ENCODE measurements around the gene GDI2.

GDI2 gene

GRCh38 chr10:5809527-5810154 is 3.6 kb downstream of the GDI2 start:
- TF ChIP-seq TAF1 (IDR thresholded peaks at IDR 0.05; ENCODE audit: borderline replicate concordance, insufficient read depth, low read length): no peak
- no peak for TF ChIP-seq POLR2AphosphoS5 (IDR thresholded peaks at IDR 0.05; ENCODE audit: low read depth, low read length)
- TF ChIP-seq FOXP2 (optimal IDR thresholded peaks at IDR 0.05; ENCODE audit: borderline replicate concordance, extremely low read depth, extremely low read length, insufficient read depth): no peak
- no peak for TF ChIP-seq REST (IDR thresholded peaks at IDR 0.05; ENCODE audit: insufficient read depth in 1 of 2, low read depth in 2 of 2, low read length in 2 of 2)
- no peak for TF ChIP-seq SIN3A (IDR thresholded peaks at IDR 0.05; ENCODE audit: borderline replicate concordance, insufficient read depth, low read length)

- TF ChIP-seq POLR2AphosphoS5 (IDR thresholded peaks at IDR 0.05; ENCODE audit: low read depth, low read length) (no peak), REST (IDR thresholded peaks at IDR 0.05; ENCODE audit: insufficient read depth in 1 of 2, low read depth in 2 of 2, low read length in 2 of 2) (no peak), FOXP2 (optimal IDR thresholded peaks at IDR 0.05; ENCODE audit: borderline replicate concordance, extremely low read depth, extremely low read length, insufficient read depth) (no peak), SIN3A (IDR thresholded peaks at IDR 0.05; ENCODE audit: borderline replicate concordance, insufficient read depth, low read length) (no peak), TAF1 (IDR thresholded peaks at IDR 0.05; ENCODE audit: borderline replicate concordance, insufficient read depth, low read length) (no peak)
Measured at GRCh38 chr10:5806745-5807144, 6.5 kb downstream of the GDI2 start.

- TF ChIP-seq REST (IDR thresholded peaks at IDR 0.05; ENCODE audit: insufficient read depth in 1 of 2, low read depth in 2 of 2, low read length in 2 of 2) (no peak), POLR2AphosphoS5 (IDR thresholded peaks at IDR 0.05; ENCODE audit: low read depth, low read length) (no peak), TAF1 (IDR thresholded peaks at IDR 0.05; ENCODE audit: borderline replicate concordance, insufficient read depth, low read length) (no peak)
Measured at GRCh38 chr10:5805711-5806110, 7.5 kb downstream of the GDI2 start.

- TF ChIP-seq POLR2AphosphoS5 (IDR thresholded peaks at IDR 0.05; ENCODE audit: low read depth, low read length) (no peak), TAF1 (IDR thresholded peaks at IDR 0.05; ENCODE audit: borderline replicate concordance, insufficient read depth, low read length) (no peak), FOXP2 (optimal IDR thresholded peaks at IDR 0.05; ENCODE audit: borderline replicate concordance, extremely low read depth, extremely low read length, insufficient read depth) (no peak), SIN3A (IDR thresholded peaks at IDR 0.05; ENCODE audit: borderline replicate concordance, insufficient read depth, low read length) (no peak), REST (IDR thresholded peaks at IDR 0.05; ENCODE audit: insufficient read depth in 1 of 2, low read depth in 2 of 2, low read length in 2 of 2) (no peak)
Measured at GRCh38 chr10:5805260-5805659, 8.0 kb downstream of the GDI2 start.

- TF ChIP-seq POLR2AphosphoS5 (IDR thresholded peaks at IDR 0.05; ENCODE audit: low read depth, low read length) (no peak), FOXP2 (optimal IDR thresholded peaks at IDR 0.05; ENCODE audit: borderline replicate concordance, extremely low read depth, extremely low read length, insufficient read depth) (no peak), SIN3A (IDR thresholded peaks at IDR 0.05; ENCODE audit: borderline replicate concordance, insufficient read depth, low read length) (no peak), REST (IDR thresholded peaks at IDR 0.05; ENCODE audit: insufficient read depth in 1 of 2, low read depth in 2 of 2, low read length in 2 of 2) (no peak), TAF1 (IDR thresholded peaks at IDR 0.05; ENCODE audit: borderline replicate concordance, insufficient read depth, low read length) (no peak)
Measured at GRCh38 chr10:5804386-5804785, 8.8 kb downstream of the GDI2 start.
